ENCODE measurements around the gene COL7A1.
A peak's percentile ranks its signal among the peaks of the same experiment; 100 is the strongest.

COL7A1 gene

GRCh38 chr3:48591886-48592518, 3.1 kb downstream of the COL7A1 start:
- DNase-seq (ENCODE audit: low read depth in 2 of 2) = no peak

GRCh38 chr3:48591436-48591835, 3.7 kb downstream of the COL7A1 start:
- DNase-seq (ENCODE audit: low read depth in 2 of 2) = no peak

GRCh38 chr3:48588230-48588629, 6.9 kb downstream of the COL7A1 start:
- DNase-seq (ENCODE audit: low read depth in 2 of 2) = no peak

GRCh38 chr3:48587686-48588085, 7.4 kb downstream of the COL7A1 start:
- no peak for DNase-seq (ENCODE audit: low read depth in 2 of 2)

GRCh38 chr3:48585411-48585810, 9.7 kb downstream of the COL7A1 start:
- DNase-seq (ENCODE audit: low read depth in 2 of 2) = no peak

GRCh38 chr3:48584836-48585235, 10.3 kb downstream of the COL7A1 start:
- no peak for DNase-seq (ENCODE audit: low read depth in 2 of 2)

- no peak for DNase-seq (ENCODE audit: low read depth in 2 of 2)
Observed at GRCh38 chr3:48581621-48582481, 13.3 kb downstream of the COL7A1 start.

GRCh38 chr3:48576647-48577046, 18.5 kb downstream of the COL7A1 start:
- DNase-seq (ENCODE audit: low read depth in 2 of 2) = no peak

- DNase-seq (ENCODE audit: low read depth in 2 of 2) = no peak
Observed at GRCh38 chr3:48575366-48575765, 19.8 kb downstream of the COL7A1 start.

GRCh38 chr3:48573973-48574585, 21.1 kb downstream of the COL7A1 start:
- no peak for DNase-seq (ENCODE audit: low read depth in 2 of 2)

GRCh38 chr3:48572517-48572916, 22.6 kb downstream of the COL7A1 start:
- no peak for DNase-seq (ENCODE audit: low read depth in 2 of 2)

GRCh38 chr3:48571938-48572337, 23.2 kb downstream of the COL7A1 start:
- no peak for DNase-seq (ENCODE audit: low read depth in 2 of 2)

GRCh38 chr3:48569808-48570450, 25.2 kb downstream of the COL7A1 start:
- DNase-seq (ENCODE audit: low read depth in 2 of 2) = no peak

- DNase-seq (ENCODE audit: low read depth in 2 of 2) = no peak
Observed at GRCh38 chr3:48569400-48569799, 25.7 kb downstream of the COL7A1 start.

GRCh38 chr3:48568476-48568875, 26.7 kb downstream of the COL7A1 start:
- DNase-seq (ENCODE audit: low read depth in 2 of 2) = no peak

GRCh38 chr3:48567500-48567899, 27.6 kb downstream of the COL7A1 start:
- DNase-seq (ENCODE audit: low read depth in 2 of 2) = no peak

GRCh38 chr3:48567090-48567489, 28.0 kb downstream of the COL7A1 start:
- no peak for DNase-seq (ENCODE audit: low read depth in 2 of 2)

- no peak for DNase-seq (ENCODE audit: low read depth in 2 of 2)
Observed at GRCh38 chr3:48566401-48566760, 28.7 kb downstream of the COL7A1 start.

- no peak for DNase-seq (ENCODE audit: low read depth in 2 of 2)
Observed at GRCh38 chr3:48565591-48566400, 29.3 kb downstream of the COL7A1 start.

GRCh38 chr3:48565186-48565585, 29.9 kb downstream of the COL7A1 start:
- DNase-seq (ENCODE audit: low read depth in 2 of 2) = no peak

GRCh38 chr3:48564667-48565066, 30.5 kb downstream of the COL7A1 start:
- no peak for DNase-seq (ENCODE audit: low read depth in 2 of 2)

GRCh38 chr3:48564022-48564421, 31.1 kb downstream of the COL7A1 start:
- peak in 1 of 2 donors; percentile 32 for DNase-seq (ENCODE audit: low read depth in 2 of 2)
